HG03575 (cell line): ENCODE results near the gene TEKT3.

Experiments used
- ATAC-seq: cut with Tn5 transposase; IDR thresholded peaks from one replicate; pipeline ENCODE4 v1.9.1; 2021; ENCODE audit not compliant: unreplicated experiment, insufficient number of reproducible peaks, low FRiP score; ENCODE audit errors: extremely low read depth

TEKT3 gene

GRCh38 chr17:15303851-15304250 is 37.5 kb downstream of the TEKT3 start:
- no peak for ATAC-seq

- no peak for ATAC-seq
Measured at GRCh38 chr17:15303268-15303667, 38.1 kb downstream of the TEKT3 start.

GRCh38 chr17:15301845-15302244 is 39.6 kb downstream of the TEKT3 start:
- ATAC-seq: no peak

- no peak for ATAC-seq
Measured at GRCh38 chr17:15298176-15298575, 43.2 kb downstream of the TEKT3 start.

- ATAC-seq: no peak
Measured at GRCh38 chr17:15293558-15293957, 47.8 kb downstream of the TEKT3 start.

- no peak for ATAC-seq
Measured at GRCh38 chr17:15291674-15292361, 49.6 kb downstream of the TEKT3 start.

GRCh38 chr17:15290605-15291004 is 50.8 kb downstream of the TEKT3 start:
- ATAC-seq: no peak

- ATAC-seq: no peak
Measured at GRCh38 chr17:15289285-15290183, 51.9 kb downstream of the TEKT3 start.

- ATAC-seq: no peak
Measured at GRCh38 chr17:15288859-15289258, 52.5 kb downstream of the TEKT3 start.

GRCh38 chr17:15287538-15288267 is 53.7 kb downstream of the TEKT3 start:
- ATAC-seq: no peak

- no peak for ATAC-seq
Measured at GRCh38 chr17:15285466-15285865, 55.9 kb downstream of the TEKT3 start.

GRCh38 chr17:15284537-15284936 is 56.9 kb downstream of the TEKT3 start:
- ATAC-seq: no peak

GRCh38 chr17:15284107-15284506 is 57.3 kb downstream of the TEKT3 start:
- ATAC-seq: no peak

- ATAC-seq: no peak
Measured at GRCh38 chr17:15281909-15282308, 59.5 kb downstream of the TEKT3 start.

- ATAC-seq: no peak
Measured at GRCh38 chr17:15278924-15279477, 62.4 kb downstream of the TEKT3 start.

- ATAC-seq: no peak
Measured at GRCh38 chr17:15278380-15278779, 63.0 kb downstream of the TEKT3 start.

- ATAC-seq: no peak
Measured at GRCh38 chr17:15274017-15274416, 67.4 kb downstream of the TEKT3 start.

- no peak for ATAC-seq
Measured at GRCh38 chr17:15273141-15273793, 68.1 kb downstream of the TEKT3 start.

GRCh38 chr17:15271741-15272140 is 69.7 kb downstream of the TEKT3 start:
- ATAC-seq: no peak
